WTC11 (cell line): ENCODE results near the gene CTH. TPM values are rescaled to one million over a fixed set of nuclear protein-coding genes. Genes with fewer than 3 reads are reported as not detected.

Experiments
- ATAC-seq: fragments of 200-7000 bp; cut with Tn5 transposase; 2 replicates; pipeline ENCODE4 v1.10.0; 2021; ENCODE audit warnings: mild to moderate bottlenecking, moderate library complexity
- CTCF ChIA-PET: fragments of 300-600 bp; sonication (Branson Sonifier 250); formaldehyde crosslinking; loops from one replicate; lab custom pipeline; 2021; ENCODE audit warnings: antibody characterized with exemption; lab: Charles Lee
- POLR2A ChIA-PET: fragments of 350-600 bp; sonication (Branson Sonifier 250); formaldehyde crosslinking; loops from one replicate; lab custom pipeline; 2021; ENCODE audit warnings: antibody characterized with exemption; lab: Charles Lee
- DNase-seq: peaks from one replicate; pipeline ENCODE4 v3.0.0; 2021; ENCODE audit warnings: low spot score
- H3K27ac Mint-ChIP-seq: 2 replicates; pipeline ENCODE4 v1.8.0; 2021; ENCODE audit warnings: mixed read lengths
- H3K27me3 Mint-ChIP-seq: 2 replicates; pipeline ENCODE4 v1.8.0; 2021; ENCODE audit warnings: low read depth, mild to moderate bottlenecking, moderate library complexity, mixed read lengths
- H3K36me3 Mint-ChIP-seq: 2 replicates; pipeline ENCODE4 v1.8.0; 2021; ENCODE audit warnings: mixed read lengths
- H3K4me1 Mint-ChIP-seq: 2 replicates; pipeline ENCODE4 v1.8.0; 2022; ENCODE audit warnings: mixed read lengths
- H3K4me3 Mint-ChIP-seq: 2 replicates; pipeline ENCODE4 v1.8.0; 2021; ENCODE audit warnings: mild to moderate bottlenecking, moderate library complexity, mixed read lengths
- H3K9me3 Mint-ChIP-seq: 2 replicates; pipeline ENCODE4 v1.8.0; 2021; ENCODE audit warnings: mixed read lengths
- ETV6 ChIP-seq: sonication (generic); formaldehyde crosslinking; IDR thresholded peaks from 2 replicates; pipeline ENCODE4 v1.8.1; 2022; ENCODE audit warnings: mild to moderate bottlenecking, missing genetic modification reagents
- FOXP1 ChIP-seq: sonication (generic); formaldehyde crosslinking; IDR thresholded peaks from 2 replicates; pipeline ENCODE4 v1.8.0; 2022; ENCODE audit warnings: missing genetic modification reagents, mild to moderate bottlenecking, moderate library complexity, borderline replicate concordance
- IRF2 ChIP-seq: sonication (generic); formaldehyde crosslinking; IDR thresholded peaks from 2 replicates; pipeline ENCODE4 v1.8.0; 2022; ENCODE audit warnings: low read depth, missing genetic modification reagents, borderline replicate concordance
- JUN ChIP-seq: sonication (generic); formaldehyde crosslinking; IDR thresholded peaks from 2 replicates; pipeline ENCODE4 v1.8.0; 2023; ENCODE audit warnings: mild to moderate bottlenecking, missing genetic modification reagents
- NFYB ChIP-seq: sonication (generic); formaldehyde crosslinking; conservative IDR thresholded peaks from 2 replicates; pipeline ENCODE4 v1.8.0; 2022; ENCODE audit warnings: low read depth, missing genetic modification reagents
- NR3C1 ChIP-seq: sonication (generic); formaldehyde crosslinking; conservative IDR thresholded peaks from 2 replicates; pipeline ENCODE4 v1.8.1; 2023; ENCODE audit warnings: low read depth, mild to moderate bottlenecking, missing genetic modification reagents
- RELA ChIP-seq: sonication (generic); formaldehyde crosslinking; IDR thresholded peaks from 2 replicates; pipeline ENCODE4 v1.8.1; 2022; ENCODE audit warnings: missing genetic modification reagents, mild to moderate bottlenecking, borderline replicate concordance
- SOX15 ChIP-seq: fragments of 250-450 bp; sonication (Bioruptor Pico); IDR thresholded peaks from 2 replicates; pipeline ENCODE4 v1.9.0; 2021; ENCODE audit warnings: mild to moderate bottlenecking
- SP1 ChIP-seq: sonication (generic); formaldehyde crosslinking; conservative IDR thresholded peaks from 2 replicates; pipeline ENCODE4 v1.8.1; 2022; ENCODE audit warnings: missing genetic modification reagents
- ZNF317 ChIP-seq: sonication (generic); formaldehyde crosslinking; IDR thresholded peaks from 2 replicates; pipeline ENCODE4 v1.8.1; 2023; ENCODE audit warnings: low read depth, mild to moderate bottlenecking, moderate library complexity, missing genetic modification reagents, borderline replicate concordance
- ZNF416 ChIP-seq: fragments of 250-450 bp; sonication (Bioruptor Pico); IDR thresholded peaks from 2 replicates; pipeline ENCODE4 v1.9.0; 2021; ENCODE audit warnings: mild to moderate bottlenecking, inconsistent platforms
- ZNF671 ChIP-seq: fragments of 250-450 bp; sonication (Bioruptor Pico); IDR thresholded peaks from 2 replicates; pipeline ENCODE4 v1.8.0; 2021; ENCODE audit warnings: mild to moderate bottlenecking
- total RNA-seq: library from RNA; stranded (reverse); gene quantifications from 3 replicates; pipeline ENCODE4 v1.2.3, GENCODE V29; 2021
- TF ChIP-seq, protein P1 (sequence below): sonication (generic); formaldehyde crosslinking; IDR thresholded peaks from 2 replicates; pipeline ENCODE4 v1.8.1; 2023; ENCODE audit warnings: mild to moderate bottlenecking, missing genetic modification reagents
- TF ChIP-seq, protein P2 (sequence below): sonication (generic); formaldehyde crosslinking; IDR thresholded peaks from 2 replicates; pipeline ENCODE4 v1.8.1; 2023; ENCODE audit warnings: mild to moderate bottlenecking, moderate library complexity, missing genetic modification reagents
- TF ChIP-seq, protein P3 (sequence below): sonication (generic); formaldehyde crosslinking; conservative IDR thresholded peaks from 2 replicates; pipeline ENCODE4 v1.8.1; 2023; ENCODE audit warnings: mild to moderate bottlenecking, low read depth, missing genetic modification reagents, moderate library complexity
- TF ChIP-seq, protein P4 (sequence below): sonication (generic); formaldehyde crosslinking; IDR thresholded peaks from 2 replicates; pipeline ENCODE4 v1.8.0; 2023; ENCODE audit warnings: mild to moderate bottlenecking, missing genetic modification reagents
- TF ChIP-seq, protein P5 (sequence below): sonication (generic); formaldehyde crosslinking; IDR thresholded peaks from 2 replicates; pipeline ENCODE4 v1.8.1; 2022; ENCODE audit warnings: mild to moderate bottlenecking, moderate library complexity, missing genetic modification reagents
- TF ChIP-seq, protein P6 (sequence below): sonication (generic); formaldehyde crosslinking; IDR thresholded peaks from 2 replicates; pipeline ENCODE4 v1.8.1; 2022; ENCODE audit warnings: low read depth, mild to moderate bottlenecking, moderate library complexity, missing genetic modification reagents, borderline replicate concordance

The CTH gene
- total RNA-seq, 1 experiment from 2014 or later, result 27.8 TPM

DNA sequence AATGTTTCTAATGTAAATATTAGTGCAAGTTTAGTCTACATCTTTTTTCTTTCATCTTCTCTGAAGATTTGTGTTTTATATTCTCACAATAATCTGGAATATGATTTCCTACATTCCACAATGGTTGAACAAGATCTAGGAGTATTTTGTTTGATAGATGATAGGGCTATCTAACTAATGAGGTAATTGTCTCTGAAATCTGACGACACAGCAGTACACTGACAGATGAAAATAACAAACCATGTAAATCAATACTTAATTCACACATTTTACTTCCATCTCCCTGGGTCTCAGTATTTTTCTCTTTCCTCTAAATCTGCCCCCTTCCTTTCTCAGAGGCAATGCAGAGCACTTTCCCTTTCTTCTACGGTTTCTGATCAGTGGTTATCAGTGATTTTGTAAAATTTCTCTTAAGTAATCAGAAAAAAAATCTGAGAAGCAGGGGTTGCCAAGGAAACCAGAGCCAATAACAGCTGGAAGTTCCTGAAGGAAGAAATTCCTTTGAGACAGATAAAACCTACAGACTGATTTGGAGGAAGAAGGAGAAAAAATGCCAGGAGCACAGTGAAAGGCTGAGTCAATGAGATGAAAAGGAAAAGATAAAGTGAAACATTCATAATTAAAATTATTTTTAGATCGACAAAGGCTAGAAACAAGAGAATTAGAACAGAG is 49.2 kb upstream of the CTH start:
- Mint-ChIP-seq H3K9me3 (no peaks in the 10 kb centered on the region), H3K4me3 (no peak overlapping the region), H3K4me1 (peaks cover 17% of the 10 kb centered on the region), H3K27me3 (no peaks in the 10 kb centered on the region), H3K36me3 (peaks cover 1% of the 10 kb centered on the region; the same call in 1 of the 2 replicates), H3K27ac (peak overlapping the region; percentile 15)
- ATAC-seq (no peak), DNase-seq (no peak)
- ChIA-PET POLR2A (no interaction called here), CTCF (no interaction called here)
- TF ChIP-seq NFYB (CRISPR knock-in tag), result no peak
- no peak for TF ChIP-seq SP1 (CRISPR knock-in tag)
- no peak for TF ChIP-seq NR3C1 (CRISPR knock-in tag)
- TF ChIP-seq, protein P1, sequence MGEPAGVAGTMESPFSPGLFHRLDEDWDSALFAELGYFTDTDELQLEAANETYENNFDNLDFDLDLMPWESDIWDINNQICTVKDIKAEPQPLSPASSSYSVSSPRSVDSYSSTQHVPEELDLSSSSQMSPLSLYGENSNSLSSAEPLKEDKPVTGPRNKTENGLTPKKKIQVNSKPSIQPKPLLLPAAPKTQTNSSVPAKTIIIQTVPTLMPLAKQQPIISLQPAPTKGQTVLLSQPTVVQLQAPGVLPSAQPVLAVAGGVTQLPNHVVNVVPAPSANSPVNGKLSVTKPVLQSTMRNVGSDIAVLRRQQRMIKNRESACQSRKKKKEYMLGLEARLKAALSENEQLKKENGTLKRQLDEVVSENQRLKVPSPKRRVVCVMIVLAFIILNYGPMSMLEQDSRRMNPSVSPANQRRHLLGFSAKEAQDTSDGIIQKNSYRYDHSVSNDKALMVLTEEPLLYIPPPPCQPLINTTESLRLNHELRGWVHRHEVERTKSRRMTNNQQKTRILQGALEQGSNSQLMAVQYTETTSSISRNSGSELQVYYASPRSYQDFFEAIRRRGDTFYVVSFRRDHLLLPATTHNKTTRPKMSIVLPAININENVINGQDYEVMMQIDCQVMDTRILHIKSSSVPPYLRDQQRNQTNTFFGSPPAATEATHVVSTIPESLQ (CRISPR knock-in tag), result no peak
- no peak for TF ChIP-seq ZNF671 (CRISPR knock-in tag)
- no peak for TF ChIP-seq ZNF317 (CRISPR knock-in tag)
- TF ChIP-seq, protein P2, sequence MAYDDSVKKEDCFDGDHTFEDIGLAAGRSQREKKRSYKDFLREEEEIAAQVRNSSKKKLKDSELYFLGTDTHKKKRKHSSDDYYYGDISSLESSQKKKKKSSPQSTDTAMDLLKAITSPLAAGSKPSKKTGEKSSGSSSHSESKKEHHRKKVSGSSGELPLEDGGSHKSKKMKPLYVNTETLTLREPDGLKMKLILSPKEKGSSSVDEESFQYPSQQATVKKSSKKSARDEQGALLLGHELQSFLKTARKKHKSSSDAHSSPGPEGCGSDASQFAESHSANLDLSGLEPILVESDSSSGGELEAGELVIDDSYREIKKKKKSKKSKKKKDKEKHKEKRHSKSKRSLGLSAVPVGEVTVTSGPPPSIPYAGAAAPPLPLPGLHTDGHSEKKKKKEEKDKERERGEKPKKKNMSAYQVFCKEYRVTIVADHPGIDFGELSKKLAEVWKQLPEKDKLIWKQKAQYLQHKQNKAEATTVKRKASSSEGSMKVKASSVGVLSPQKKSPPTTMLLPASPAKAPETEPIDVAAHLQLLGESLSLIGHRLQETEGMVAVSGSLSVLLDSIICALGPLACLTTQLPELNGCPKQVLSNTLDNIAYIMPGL (CRISPR knock-in tag), result no peak
- no peak for TF ChIP-seq FOXP1 (CRISPR knock-in tag)
- no peak for TF ChIP-seq JUN (CRISPR knock-in tag)
- no peak for TF ChIP-seq RELA (CRISPR knock-in tag)

DNA sequence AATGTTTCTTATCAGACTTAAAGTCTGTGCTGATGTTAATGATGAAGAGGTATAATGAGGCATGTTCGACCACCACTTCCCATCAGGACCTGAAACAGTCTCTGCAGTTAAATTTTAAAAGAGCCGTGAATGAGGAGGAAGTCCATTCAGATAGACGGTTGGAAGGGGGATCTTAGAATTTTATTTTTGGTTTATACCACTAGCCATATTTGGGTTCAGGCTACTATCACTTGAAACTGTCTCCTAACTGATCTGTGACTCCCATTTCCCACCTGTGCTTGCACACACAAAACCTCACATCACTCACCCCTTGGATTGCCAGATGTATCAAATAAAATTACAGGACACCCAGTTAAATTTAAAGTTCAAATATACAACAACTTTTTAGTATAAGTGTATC is 46.6 kb upstream of the CTH start:
- ChIA-PET CTCF (no interaction called here), POLR2A (no interaction called here)
- H3K9me3 Mint-ChIP-seq, result no peaks in the 10 kb centered on the region
- no peak for DNase-seq
- no peak for ATAC-seq
- no peaks in the 10 kb centered on the region for H3K27me3 Mint-ChIP-seq
- peaks cover 19% of the 10 kb centered on the region for H3K4me1 Mint-ChIP-seq
- peaks cover 3% of the 10 kb centered on the region; the same call in 1 of the 2 replicates for H3K36me3 Mint-ChIP-seq
- H3K4me3 Mint-ChIP-seq, result no peak overlapping the region
- no peak overlapping the region for H3K27ac Mint-ChIP-seq
- no peak for TF ChIP-seq SOX15 (CRISPR knock-in tag)
- TF ChIP-seq, protein P3, sequence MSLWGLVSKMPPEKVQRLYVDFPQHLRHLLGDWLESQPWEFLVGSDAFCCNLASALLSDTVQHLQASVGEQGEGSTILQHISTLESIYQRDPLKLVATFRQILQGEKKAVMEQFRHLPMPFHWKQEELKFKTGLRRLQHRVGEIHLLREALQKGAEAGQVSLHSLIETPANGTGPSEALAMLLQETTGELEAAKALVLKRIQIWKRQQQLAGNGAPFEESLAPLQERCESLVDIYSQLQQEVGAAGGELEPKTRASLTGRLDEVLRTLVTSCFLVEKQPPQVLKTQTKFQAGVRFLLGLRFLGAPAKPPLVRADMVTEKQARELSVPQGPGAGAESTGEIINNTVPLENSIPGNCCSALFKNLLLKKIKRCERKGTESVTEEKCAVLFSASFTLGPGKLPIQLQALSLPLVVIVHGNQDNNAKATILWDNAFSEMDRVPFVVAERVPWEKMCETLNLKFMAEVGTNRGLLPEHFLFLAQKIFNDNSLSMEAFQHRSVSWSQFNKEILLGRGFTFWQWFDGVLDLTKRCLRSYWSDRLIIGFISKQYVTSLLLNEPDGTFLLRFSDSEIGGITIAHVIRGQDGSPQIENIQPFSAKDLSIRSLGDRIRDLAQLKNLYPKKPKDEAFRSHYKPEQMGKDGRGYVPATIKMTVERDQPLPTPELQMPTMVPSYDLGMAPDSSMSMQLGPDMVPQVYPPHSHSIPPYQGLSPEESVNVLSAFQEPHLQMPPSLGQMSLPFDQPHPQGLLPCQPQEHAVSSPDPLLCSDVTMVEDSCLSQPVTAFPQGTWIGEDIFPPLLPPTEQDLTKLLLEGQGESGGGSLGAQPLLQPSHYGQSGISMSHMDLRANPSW, result no peak
- TF ChIP-seq, protein P4, sequence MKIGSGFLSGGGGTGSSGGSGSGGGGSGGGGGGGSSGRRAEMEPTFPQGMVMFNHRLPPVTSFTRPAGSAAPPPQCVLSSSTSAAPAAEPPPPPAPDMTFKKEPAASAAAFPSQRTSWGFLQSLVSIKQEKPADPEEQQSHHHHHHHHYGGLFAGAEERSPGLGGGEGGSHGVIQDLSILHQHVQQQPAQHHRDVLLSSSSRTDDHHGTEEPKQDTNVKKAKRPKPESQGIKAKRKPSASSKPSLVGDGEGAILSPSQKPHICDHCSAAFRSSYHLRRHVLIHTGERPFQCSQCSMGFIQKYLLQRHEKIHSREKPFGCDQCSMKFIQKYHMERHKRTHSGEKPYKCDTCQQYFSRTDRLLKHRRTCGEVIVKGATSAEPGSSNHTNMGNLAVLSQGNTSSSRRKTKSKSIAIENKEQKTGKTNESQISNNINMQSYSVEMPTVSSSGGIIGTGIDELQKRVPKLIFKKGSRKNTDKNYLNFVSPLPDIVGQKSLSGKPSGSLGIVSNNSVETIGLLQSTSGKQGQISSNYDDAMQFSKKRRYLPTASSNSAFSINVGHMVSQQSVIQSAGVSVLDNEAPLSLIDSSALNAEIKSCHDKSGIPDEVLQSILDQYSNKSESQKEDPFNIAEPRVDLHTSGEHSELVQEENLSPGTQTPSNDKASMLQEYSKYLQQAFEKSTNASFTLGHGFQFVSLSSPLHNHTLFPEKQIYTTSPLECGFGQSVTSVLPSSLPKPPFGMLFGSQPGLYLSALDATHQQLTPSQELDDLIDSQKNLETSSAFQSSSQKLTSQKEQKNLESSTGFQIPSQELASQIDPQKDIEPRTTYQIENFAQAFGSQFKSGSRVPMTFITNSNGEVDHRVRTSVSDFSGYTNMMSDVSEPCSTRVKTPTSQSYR (CRISPR knock-in tag), result no peak
- no peak for TF ChIP-seq IRF2 (CRISPR knock-in tag)
- no peak for TF ChIP-seq ETV6
- TF ChIP-seq, protein P5, sequence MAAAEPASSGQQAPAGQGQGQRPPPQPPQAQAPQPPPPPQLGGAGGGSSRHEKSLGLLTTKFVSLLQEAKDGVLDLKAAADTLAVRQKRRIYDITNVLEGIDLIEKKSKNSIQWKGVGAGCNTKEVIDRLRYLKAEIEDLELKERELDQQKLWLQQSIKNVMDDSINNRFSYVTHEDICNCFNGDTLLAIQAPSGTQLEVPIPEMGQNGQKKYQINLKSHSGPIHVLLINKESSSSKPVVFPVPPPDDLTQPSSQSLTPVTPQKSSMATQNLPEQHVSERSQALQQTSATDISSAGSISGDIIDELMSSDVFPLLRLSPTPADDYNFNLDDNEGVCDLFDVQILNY, result no peak
- TF ChIP-seq, protein P6, sequence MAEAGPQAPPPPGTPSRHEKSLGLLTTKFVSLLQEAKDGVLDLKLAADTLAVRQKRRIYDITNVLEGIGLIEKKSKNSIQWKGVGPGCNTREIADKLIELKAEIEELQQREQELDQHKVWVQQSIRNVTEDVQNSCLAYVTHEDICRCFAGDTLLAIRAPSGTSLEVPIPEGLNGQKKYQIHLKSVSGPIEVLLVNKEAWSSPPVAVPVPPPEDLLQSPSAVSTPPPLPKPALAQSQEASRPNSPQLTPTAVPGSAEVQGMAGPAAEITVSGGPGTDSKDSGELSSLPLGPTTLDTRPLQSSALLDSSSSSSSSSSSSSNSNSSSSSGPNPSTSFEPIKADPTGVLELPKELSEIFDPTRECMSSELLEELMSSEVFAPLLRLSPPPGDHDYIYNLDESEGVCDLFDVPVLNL (CRISPR knock-in tag), result no peak
- no peak for TF ChIP-seq NFYB (CRISPR knock-in tag)
- TF ChIP-seq, protein P1 (CRISPR knock-in tag), result no peak
- no peak for TF ChIP-seq ZNF416
